ENCODE data around the gene C2orf15.
A peak's percentile ranks its signal among the peaks of the same experiment; 100 is the strongest.

Gene C2orf15

DNA sequence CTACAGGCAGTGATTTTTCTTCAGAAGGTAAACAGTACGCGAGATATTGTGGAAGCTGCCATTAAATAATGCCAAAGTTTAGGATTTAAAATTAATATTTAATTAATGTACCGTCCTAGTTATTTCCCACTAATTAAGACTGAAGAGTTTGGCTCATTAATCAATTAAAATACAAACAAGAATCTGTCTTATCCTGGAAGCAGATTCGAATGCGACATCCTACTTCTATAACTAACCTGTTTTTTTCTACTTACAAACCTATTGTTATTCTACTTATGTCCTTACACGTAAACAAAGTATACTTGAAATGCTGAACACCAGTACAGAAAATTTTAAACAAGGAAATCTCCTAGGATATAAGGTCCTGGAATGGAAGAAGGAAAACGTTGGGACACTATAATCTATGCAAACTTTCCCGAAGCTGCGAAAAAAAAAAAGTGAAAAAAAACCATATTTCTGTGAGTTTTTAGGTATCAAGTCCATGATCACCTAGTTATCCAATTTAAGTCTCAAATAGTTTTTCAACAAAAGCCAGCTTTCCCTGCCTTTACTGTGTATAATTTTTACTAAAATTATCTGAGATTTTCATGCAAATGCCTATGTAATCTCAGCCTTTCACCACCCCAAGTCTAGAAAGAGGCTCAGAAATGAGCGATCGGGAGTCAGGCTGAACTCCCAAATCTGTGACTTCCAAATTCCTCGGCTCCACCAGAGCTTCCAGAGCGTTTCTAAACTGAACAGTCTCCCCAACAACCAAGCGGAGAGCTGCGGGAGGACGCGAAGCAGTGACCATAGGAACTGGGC is 1.2 kb upstream of the C2orf15 start:
- H3K27ac ChIP-seq (ENCODE audit: low read length), result no peak overlapping the region
- no peaks in the 10 kb centered on the region for H3K27me3 ChIP-seq (ENCODE audit: low read depth, low read length)
- H3K9me3 ChIP-seq (ENCODE audit: control insufficient read depth in 1 of 2, low read length in 2 of 2), result no peaks in the 10 kb centered on the region
- H3K4me3 ChIP-seq (ENCODE audit: low read depth in 1 of 2, low read length in 2 of 2), result peak overlapping the region; percentile 87 to 97
- H3K4me1 ChIP-seq (ENCODE audit: control insufficient read depth in 1 of 2, insufficient read depth in 2 of 2, low read length in 2 of 2), result peaks cover 0 to 5% of the 10 kb centered on the region in 2 donors
- no peaks in the 10 kb centered on the region for H3K36me3 ChIP-seq (ENCODE audit: control insufficient read depth in 1 of 2, insufficient read depth in 2 of 2, low read length in 2 of 2)

DNA sequence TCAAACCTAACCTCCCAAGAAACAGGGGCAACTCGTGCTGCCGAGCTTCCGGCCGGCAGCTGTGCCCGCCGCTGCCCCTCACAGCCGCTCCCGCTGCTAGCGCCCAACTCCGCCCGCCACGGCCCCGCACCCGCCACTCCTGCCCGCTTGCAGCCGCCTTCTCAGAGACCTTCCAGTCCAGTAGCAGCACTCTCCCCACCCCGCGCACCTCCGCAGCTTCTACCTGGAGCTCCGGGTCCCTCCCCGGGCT is 722 bp upstream of the C2orf15 start:
- no peaks in the 10 kb centered on the region for H3K27me3 ChIP-seq (ENCODE audit: low read depth, low read length)
- no peaks in the 10 kb centered on the region for H3K36me3 ChIP-seq (ENCODE audit: control insufficient read depth in 1 of 2, insufficient read depth in 2 of 2, low read length in 2 of 2)
- peaks cover 0 to 5% of the 10 kb centered on the region in 2 donors for H3K4me1 ChIP-seq (ENCODE audit: control insufficient read depth in 1 of 2, insufficient read depth in 2 of 2, low read length in 2 of 2)
- peak overlapping the region; percentile 87 to 97 for H3K4me3 ChIP-seq (ENCODE audit: low read depth in 1 of 2, low read length in 2 of 2)
- H3K9me3 ChIP-seq (ENCODE audit: control insufficient read depth in 1 of 2, low read length in 2 of 2), result no peaks in the 10 kb centered on the region
- no peak overlapping the region for H3K27ac ChIP-seq (ENCODE audit: low read length)

DNA sequence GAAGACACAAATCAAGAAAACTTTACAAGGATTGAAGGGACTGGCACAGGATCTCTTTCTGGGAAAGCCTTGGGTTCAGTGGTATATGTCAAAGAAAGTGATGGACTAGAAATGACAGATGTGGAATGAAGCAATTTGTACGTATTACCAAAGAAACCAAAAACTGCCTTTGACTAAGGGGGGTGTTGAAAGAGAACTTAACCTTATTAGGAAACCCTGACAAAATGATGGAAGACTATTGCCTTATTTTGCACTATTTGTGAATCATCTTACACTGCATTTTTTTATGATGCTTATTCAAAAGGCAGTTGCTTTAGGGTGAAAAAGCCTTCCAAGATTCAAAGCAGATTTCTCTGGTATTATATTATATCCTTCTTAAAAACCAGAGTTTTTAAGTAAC is 9.2 kb downstream of the C2orf15 start:
- peaks cover 7 to 8% of the 10 kb centered on the region in 2 donors for H3K4me1 ChIP-seq (ENCODE audit: control insufficient read depth in 1 of 2, insufficient read depth in 2 of 2, low read length in 2 of 2)
- no peak overlapping the region for H3K4me3 ChIP-seq (ENCODE audit: low read depth in 1 of 2, low read length in 2 of 2)
- H3K9me3 ChIP-seq (ENCODE audit: control insufficient read depth in 1 of 2, low read length in 2 of 2), result no peaks in the 10 kb centered on the region
- no peak overlapping the region for H3K27ac ChIP-seq (ENCODE audit: low read length)
- no peaks in the 10 kb centered on the region for H3K27me3 ChIP-seq (ENCODE audit: low read depth, low read length)
- H3K36me3 ChIP-seq (ENCODE audit: control insufficient read depth in 1 of 2, insufficient read depth in 2 of 2, low read length in 2 of 2), result no peaks in the 10 kb centered on the region

DNA sequence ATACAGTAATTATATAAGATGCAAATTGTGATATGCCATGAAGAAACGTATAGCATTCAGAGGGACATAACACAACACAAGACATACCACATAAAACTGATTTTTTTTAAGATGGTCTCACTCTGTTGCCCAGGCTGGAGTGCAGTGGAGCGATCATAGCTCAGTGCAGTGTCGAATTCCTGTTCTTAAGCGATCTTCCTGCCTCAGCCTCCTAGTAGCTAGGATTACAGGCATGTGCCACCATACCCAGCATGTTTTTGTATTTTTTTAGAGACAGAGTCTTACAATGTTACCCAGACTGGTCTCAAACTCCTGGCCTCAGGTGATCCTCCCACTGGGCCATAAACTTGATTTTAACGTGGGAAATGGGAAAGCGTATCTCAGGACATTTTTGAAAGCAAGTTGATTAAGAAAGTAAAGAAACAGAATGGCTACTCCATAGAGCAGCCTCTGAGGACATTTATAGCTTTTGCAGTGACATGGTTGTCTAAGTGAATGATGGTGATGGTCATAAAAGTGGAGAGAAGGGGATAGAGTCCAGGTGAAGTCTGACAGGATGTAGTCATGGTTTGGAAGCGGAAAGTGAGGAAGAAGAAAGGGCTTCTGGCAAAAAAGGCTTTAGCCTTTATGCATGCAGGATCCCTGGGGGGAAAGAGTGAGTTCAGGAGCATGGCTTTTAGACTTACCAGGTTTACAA is 10.8 kb downstream of the C2orf15 start:
- peaks cover 7 to 11% of the 10 kb centered on the region in 2 donors for H3K4me1 ChIP-seq (ENCODE audit: control insufficient read depth in 1 of 2, insufficient read depth in 2 of 2, low read length in 2 of 2)
- no peaks in the 10 kb centered on the region for H3K27me3 ChIP-seq (ENCODE audit: low read depth, low read length)
- H3K9me3 ChIP-seq (ENCODE audit: control insufficient read depth in 1 of 2, low read length in 2 of 2), result no peaks in the 10 kb centered on the region
- no peak overlapping the region for H3K27ac ChIP-seq (ENCODE audit: low read length)
- no peak overlapping the region for H3K4me3 ChIP-seq (ENCODE audit: low read depth in 1 of 2, low read length in 2 of 2)
- H3K36me3 ChIP-seq (ENCODE audit: control insufficient read depth in 1 of 2, insufficient read depth in 2 of 2, low read length in 2 of 2), result peaks cover 0 to 6% of the 10 kb centered on the region in 2 donors

DNA sequence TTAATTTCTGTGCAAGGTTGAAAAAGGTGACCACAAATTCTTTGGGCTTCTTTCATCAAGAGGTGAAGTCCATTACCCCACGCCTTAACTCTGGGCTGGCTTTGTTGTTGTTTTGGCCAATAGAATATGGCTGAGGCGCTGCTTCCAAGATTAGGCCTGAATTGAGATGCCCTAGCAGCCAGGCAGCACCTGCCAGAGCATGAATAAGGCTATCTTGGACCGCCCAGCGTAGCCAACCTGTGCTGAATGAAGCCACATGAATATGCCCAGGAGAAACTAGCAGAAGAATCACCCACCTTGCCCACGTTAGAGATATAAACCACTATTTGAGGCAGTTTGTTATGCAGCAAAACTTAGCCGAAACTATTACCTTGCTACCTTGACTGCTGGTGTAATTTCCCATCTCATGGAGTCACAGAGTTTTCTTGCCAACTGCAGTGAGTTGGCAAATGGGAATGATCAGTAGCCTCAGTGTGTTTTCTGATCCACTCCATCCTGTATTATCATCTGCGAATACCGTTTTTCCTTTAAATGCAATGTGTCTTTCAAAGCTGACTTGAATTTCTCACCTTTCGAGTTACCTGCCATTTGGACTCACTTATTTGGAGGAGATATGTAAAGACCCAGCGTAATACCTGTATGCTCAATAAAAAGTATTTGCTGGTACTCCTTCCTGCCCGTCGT is 12.6 kb downstream of the C2orf15 start:
- H3K27me3 ChIP-seq (ENCODE audit: low read depth, low read length), result no peaks in the 10 kb centered on the region
- H3K36me3 ChIP-seq (ENCODE audit: control insufficient read depth in 1 of 2, insufficient read depth in 2 of 2, low read length in 2 of 2), result peaks cover 0 to 11% of the 10 kb centered on the region in 2 donors
- H3K27ac ChIP-seq (ENCODE audit: low read length), result peak overlapping the region; percentile 90
- peaks cover 7 to 11% of the 10 kb centered on the region in 2 donors for H3K4me1 ChIP-seq (ENCODE audit: control insufficient read depth in 1 of 2, insufficient read depth in 2 of 2, low read length in 2 of 2)
- no peaks in the 10 kb centered on the region for H3K9me3 ChIP-seq (ENCODE audit: control insufficient read depth in 1 of 2, low read length in 2 of 2)
- H3K4me3 ChIP-seq (ENCODE audit: low read depth in 1 of 2, low read length in 2 of 2), result peak overlapping the region; percentile 76 to 87

DNA sequence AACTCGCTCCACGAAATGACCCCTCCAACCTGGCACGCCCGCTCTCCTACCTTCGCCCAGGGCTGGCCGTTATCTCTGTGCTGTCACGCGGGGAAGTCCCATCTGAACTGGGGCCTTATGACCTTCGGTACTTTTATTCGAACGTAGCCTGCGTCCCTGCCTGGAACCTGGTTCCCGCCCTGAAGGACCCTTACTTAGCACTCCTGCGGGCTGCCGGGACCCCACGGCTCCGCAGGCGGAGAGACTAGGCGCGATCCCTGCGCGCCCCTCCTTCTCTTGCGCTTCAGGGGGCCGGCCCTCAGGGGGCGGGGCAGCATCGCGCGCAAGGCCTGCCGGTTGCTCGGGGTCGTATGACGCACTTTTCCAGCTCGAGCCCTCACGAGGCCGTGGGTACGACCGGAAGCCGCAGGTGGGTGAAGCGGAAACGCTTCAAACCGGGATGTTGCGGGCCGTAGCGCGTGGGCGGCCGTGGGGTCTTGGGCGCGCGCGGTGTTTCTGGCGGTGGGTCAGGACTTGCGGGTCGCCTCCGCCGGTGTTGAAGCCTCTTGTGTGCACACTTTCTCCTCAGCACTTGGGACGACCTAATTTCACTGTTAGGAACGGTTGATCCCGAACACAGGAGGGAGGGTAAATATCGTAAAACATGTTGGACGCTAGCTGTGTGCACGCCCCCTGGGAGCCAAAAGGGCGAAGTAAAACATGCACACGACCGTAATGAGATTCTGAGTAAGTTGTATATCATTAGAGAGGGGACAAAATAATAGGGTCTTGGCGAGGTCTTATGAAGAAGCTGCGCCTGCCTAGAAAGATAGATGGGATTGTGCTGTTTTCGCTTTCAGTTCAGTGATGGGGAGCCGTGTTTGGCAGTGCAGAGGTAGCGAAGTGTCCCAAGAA is 13.4 kb downstream of the C2orf15 start, which contains the start of the genes LIPT1 and TSGA10:
LIPT1 (plus strand) TSS at position 325 of the 894 bp plus-strand sequence. CDS start 6,991 bp downstream, outside the sequence.
TSGA10 (minus strand) TSS at position 300 of the 894 bp plus-strand sequence. CDS start 45,503 bp downstream, outside the sequence.
- Histone ChIP-seq H3K4me3 (ENCODE audit: low read depth in 1 of 2, low read length in 2 of 2) (peak within 1 kb of the TSS; percentile 76 to 87), H3K27me3 (ENCODE audit: low read depth, low read length) (no peaks in the 10 kb centered on the region), H3K4me1 (ENCODE audit: control insufficient read depth in 1 of 2, insufficient read depth in 2 of 2, low read length in 2 of 2) (peaks cover 7 to 11% of the 10 kb centered on the region in 2 donors), H3K36me3 (ENCODE audit: control insufficient read depth in 1 of 2, insufficient read depth in 2 of 2, low read length in 2 of 2) (peaks cover 5 to 14% of the 10 kb centered on the region in 2 donors), H3K9me3 (ENCODE audit: control insufficient read depth in 1 of 2, low read length in 2 of 2) (no peaks in the 10 kb centered on the region), H3K27ac (ENCODE audit: low read length) (peak within 1 kb of the TSS; percentile 90)

DNA sequence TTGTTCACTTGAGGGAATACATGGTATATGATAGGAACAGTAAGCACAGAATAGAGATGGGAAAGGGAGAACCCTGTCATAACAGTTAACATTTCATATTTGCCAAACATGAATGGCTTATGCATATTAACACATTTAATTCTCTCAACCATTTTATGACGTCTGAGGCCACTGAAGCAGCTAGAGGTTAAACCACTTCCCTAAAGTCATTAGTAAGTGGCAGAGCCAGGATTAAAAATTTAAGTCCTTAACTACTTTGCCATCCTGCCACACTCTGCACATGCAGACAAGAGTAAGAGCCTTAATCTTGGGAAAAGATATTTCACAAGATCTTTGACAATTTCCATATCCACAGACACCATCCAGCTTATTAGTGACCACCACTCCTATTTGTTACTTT is 15.4 kb downstream of the C2orf15 start:
- H3K27me3 ChIP-seq (ENCODE audit: low read depth, low read length), result no peaks in the 10 kb centered on the region
- H3K36me3 ChIP-seq (ENCODE audit: control insufficient read depth in 1 of 2, insufficient read depth in 2 of 2, low read length in 2 of 2), result peaks cover 5 to 18% of the 10 kb centered on the region in 2 donors
- H3K4me1 ChIP-seq (ENCODE audit: control insufficient read depth in 1 of 2, insufficient read depth in 2 of 2, low read length in 2 of 2), result peaks cover 7 to 11% of the 10 kb centered on the region in 2 donors
- H3K27ac ChIP-seq (ENCODE audit: low read length), result no peak overlapping the region
- H3K9me3 ChIP-seq (ENCODE audit: control insufficient read depth in 1 of 2, low read length in 2 of 2), result no peaks in the 10 kb centered on the region
- H3K4me3 ChIP-seq (ENCODE audit: low read depth in 1 of 2, low read length in 2 of 2), result no peak overlapping the region

DNA sequence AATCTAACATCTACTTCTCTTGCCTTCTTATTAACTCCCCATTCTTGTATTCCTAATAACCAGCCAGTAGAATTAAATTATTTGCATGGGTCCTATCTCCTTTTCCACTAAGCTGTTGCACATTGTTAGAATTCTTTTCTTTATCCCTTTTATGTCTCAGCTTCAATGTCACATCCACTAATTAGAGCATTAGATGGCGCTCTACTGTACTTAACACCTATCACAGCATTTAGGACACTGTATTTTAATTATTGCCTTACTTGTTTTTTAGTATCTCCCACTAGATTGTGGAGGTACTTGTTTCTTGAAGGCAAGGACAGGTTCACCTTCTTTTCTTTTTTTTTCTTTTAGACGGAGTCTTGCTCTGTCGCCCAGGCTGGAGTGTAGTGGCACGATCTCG is 17.1 kb downstream of the C2orf15 start:
- peaks cover 7 to 11% of the 10 kb centered on the region in 2 donors for H3K4me1 ChIP-seq (ENCODE audit: control insufficient read depth in 1 of 2, insufficient read depth in 2 of 2, low read length in 2 of 2)
- H3K36me3 ChIP-seq (ENCODE audit: control insufficient read depth in 1 of 2, insufficient read depth in 2 of 2, low read length in 2 of 2), result peaks cover 13 to 24% of the 10 kb centered on the region in 2 donors
- H3K9me3 ChIP-seq (ENCODE audit: control insufficient read depth in 1 of 2, low read length in 2 of 2), result no peaks in the 10 kb centered on the region
- H3K27ac ChIP-seq (ENCODE audit: low read length), result no peak overlapping the region
- no peaks in the 10 kb centered on the region for H3K27me3 ChIP-seq (ENCODE audit: low read depth, low read length)
- no peak overlapping the region for H3K4me3 ChIP-seq (ENCODE audit: low read depth in 1 of 2, low read length in 2 of 2)

DNA sequence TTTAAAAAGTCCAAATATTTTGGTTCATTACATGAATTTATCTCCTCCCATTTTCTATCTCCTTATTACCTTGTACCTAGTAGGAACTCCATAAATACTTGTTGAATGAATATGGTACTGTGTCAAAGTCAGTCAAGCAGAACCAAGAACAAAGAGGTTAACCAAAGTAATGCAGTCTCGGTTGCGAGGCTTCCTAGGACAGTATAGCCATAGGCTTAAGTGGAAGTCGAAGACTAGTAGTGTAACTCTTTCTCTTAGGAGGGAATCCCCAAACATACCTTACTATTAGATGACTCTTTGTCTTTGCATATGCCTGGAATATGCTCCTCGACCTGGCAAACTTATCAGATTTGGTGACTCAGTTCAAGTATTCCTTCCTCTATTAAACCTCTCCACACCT is 18.1 kb downstream of the C2orf15 start:
- Histone ChIP-seq H3K36me3 (ENCODE audit: control insufficient read depth in 1 of 2, insufficient read depth in 2 of 2, low read length in 2 of 2) (peaks cover 13 to 25% of the 10 kb centered on the region in 2 donors), H3K4me1 (ENCODE audit: control insufficient read depth in 1 of 2, insufficient read depth in 2 of 2, low read length in 2 of 2) (peaks cover 0 to 5% of the 10 kb centered on the region in 2 donors), H3K9me3 (ENCODE audit: control insufficient read depth in 1 of 2, low read length in 2 of 2) (no peaks in the 10 kb centered on the region), H3K27me3 (ENCODE audit: low read depth, low read length) (no peaks in the 10 kb centered on the region), H3K4me3 (ENCODE audit: low read depth in 1 of 2, low read length in 2 of 2) (no peak overlapping the region), H3K27ac (ENCODE audit: low read length) (no peak overlapping the region)

DNA sequence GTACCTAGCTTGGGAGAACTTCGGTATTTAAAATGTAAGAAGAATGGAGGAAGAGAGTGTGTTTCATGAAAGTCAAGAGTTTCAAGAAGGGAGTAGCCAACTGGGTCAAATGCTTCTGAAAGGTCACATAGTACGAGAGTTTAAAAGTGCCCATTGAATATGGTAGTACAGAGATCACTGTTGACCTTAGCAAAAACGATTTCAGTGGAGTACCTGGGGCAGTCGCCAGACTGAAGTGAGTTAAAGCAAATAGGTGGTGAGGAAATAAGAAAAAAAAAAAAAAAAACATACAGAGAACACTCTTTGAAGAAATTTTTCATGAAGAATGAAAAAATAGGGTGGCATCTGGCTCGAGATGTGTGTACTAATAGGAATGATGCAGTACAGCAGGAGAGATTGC is 24.7 kb downstream of the C2orf15 start:
- H3K36me3 ChIP-seq (ENCODE audit: control insufficient read depth in 1 of 2, insufficient read depth in 2 of 2, low read length in 2 of 2), result peaks cover 39 to 40% of the 10 kb centered on the region in 2 donors

More for the DNA sequence above, 24.7 kb downstream of the C2orf15 start:
- Histone ChIP-seq H3K27ac (ENCODE audit: low read length) (no peak overlapping the region), H3K4me1 (ENCODE audit: control insufficient read depth in 1 of 2, insufficient read depth in 2 of 2, low read length in 2 of 2) (no peaks in the 10 kb centered on the region), H3K9me3 (ENCODE audit: control insufficient read depth in 1 of 2, low read length in 2 of 2) (no peaks in the 10 kb centered on the region), H3K27me3 (ENCODE audit: low read depth, low read length) (no peaks in the 10 kb centered on the region), H3K4me3 (ENCODE audit: low read depth in 1 of 2, low read length in 2 of 2) (no peak overlapping the region)

Data from muscle layer of duodenum (tissue), 2 donors.